SK-N-MC (cell line): ENCODE data around the gene TNF.

ENCODE experiments used
- EZH2 ChIP-seq: fragments of 200-600 bp; sonication (generic); IDR thresholded peaks from one replicate; pipeline ENCODE4 v1.6.1; 2017; ENCODE audit warnings: antibody characterized with exemption
- POLR2AphosphoS5 ChIP-seq: IDR thresholded peaks from 2 replicates; pipeline ENCODE4 v1.6.1; 2012; ENCODE audit warnings: mild to moderate bottlenecking, low read depth, low read length, borderline replicate concordance

DNA sequence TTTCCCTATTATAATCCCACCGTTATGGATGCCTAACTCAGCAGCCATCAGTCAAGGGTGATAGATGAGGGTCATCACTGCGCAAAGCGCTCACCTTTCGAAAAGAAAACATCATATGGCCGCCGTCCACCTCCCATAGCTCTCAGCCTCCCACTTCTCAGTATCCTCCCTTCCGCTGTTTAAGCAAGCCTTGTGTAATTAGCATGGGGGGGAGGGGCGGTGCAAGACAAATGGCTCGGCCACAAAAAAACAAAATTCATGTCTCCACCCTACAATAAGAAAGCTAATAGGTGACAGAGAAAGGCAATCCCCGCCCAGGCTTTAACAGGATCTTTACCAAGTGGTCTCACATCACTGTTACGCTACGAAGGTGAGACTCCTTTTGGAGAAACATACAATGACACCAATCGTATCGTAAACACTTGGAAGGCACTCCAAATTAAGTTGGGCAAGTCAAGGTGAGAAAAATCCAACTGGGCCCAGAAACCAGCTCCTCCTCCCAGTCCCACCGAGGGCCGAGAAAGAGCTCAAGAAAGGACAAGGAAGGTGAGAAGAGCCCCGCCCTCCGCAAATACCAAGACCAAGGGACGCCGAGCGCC, 34.2 kb upstream of the TNF start:
- TF ChIP-seq POLR2AphosphoS5 = no peak
- TF ChIP-seq EZH2 = no peak
